GM19438 (cell line): ENCODE data around the gene ALDH3A1.

Experiments used
- ATAC-seq: cut with Tn5 transposase; IDR thresholded peaks from one replicate; pipeline ENCODE4 v1.9.1; 2021; ENCODE audit warnings: low read depth; ENCODE audit not compliant: unreplicated experiment

Gene ALDH3A1

DNA sequence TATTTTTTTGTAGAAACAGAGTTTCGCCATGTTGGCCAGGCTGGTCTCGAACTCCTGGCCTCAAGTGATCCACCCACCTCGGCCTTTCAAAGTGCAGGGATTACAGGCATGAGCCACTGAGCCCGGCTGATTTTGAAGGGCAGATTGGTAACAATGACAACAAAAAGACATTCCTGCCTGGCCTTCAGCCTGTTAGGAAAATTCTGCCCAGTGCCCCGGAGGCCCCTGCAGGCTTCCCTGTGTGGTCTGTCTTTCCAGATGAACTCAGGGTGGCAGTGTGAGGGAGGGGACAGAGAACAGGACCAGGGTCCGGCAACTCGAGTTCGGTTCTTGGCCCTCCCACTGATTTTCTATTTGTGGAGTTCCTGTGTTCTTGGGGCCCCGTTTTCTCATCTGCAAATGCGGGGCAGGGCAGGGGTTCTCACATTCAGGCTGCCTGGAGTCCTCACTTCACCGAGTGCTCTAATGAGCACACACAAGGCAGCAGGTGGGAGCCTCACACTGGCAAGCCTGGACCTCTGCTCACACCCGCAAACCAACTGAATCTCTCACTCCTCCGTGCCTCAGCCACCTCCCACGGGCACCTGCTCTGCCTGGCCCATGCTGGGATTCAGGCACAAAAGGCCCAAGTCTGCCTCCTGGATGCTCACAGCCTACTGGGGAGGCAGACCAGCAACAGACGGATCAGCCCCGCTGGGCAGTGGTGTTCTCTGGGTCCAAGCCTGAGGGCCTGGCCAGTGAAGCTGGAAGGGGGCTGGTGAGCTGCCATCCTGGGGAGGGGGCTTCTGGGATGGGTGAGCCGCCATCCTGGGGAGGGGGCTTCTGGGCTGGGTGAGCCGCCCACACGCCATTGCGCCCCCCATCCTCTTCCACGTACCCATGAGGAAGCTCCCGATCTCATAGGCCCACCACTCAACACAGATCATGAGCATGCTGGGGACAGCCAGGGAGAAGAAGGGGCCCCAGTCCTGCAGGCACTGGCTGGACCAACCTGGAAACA lies 42.0 kb downstream of the ALDH3A1 start:
- ATAC-seq = no peak

DNA sequence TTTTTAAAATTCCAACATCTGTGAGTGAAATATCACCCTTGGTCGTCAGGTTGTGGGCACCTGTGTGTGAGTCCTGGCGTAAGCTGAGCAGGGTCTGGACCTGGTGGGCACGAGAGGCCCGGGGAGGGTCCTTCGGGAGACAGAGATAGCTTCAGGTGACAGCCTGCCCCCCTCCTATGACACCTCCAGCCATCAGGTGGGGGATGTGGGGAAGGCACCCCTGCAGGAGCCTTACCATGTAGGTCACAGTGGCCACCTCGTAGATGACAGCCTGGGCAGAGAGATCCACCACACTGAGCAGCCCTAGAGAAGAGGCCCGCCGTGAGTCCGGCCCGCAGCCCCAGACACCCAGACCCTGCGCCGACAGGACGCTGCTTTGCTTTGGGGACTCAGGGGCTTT lies 42.9 kb downstream of the ALDH3A1 start:
- ATAC-seq = no peak

DNA sequence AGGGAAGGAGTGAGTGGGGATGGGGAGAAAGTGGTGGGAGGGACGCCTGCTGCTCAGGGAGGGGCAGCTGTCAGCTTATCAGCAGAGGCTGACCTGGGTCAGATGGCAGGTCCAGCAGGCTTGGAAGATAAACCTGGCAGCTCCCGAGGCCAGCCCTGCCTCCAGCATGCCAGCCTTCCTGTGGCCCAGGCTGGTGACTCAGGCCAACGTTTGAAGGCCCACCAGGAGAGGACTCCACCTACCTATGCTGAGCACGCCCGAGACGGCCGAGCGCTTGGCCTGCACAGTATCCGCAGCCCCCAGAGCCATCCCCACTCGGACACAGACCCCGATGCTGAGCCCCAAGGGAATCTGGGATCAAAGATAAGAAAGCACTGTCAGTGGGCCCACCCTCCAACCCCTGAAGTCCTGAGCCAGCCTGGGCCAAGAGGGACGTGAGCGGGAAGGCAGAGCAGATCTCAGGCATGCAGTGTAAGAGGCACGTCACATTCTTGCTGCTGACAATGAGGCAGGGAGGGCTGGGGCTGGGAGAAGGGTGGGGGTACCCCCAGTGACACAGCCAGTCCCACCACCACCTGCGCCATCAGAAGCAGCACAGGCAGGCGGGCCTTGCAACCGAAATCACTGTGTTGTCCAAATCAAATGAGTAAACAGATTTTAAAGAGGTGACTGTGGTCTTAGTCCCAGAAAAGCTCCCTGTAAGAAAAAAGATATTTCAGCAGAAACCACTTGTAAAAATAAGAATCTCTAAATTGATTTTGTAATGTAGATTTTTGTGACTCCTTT lies 44.1 kb downstream of the ALDH3A1 start:
- ATAC-seq = no peak

GRCh38 chr17:19703106-19703827 lies 44.8 kb downstream of the ALDH3A1 start:
- ATAC-seq = no peak

DNA sequence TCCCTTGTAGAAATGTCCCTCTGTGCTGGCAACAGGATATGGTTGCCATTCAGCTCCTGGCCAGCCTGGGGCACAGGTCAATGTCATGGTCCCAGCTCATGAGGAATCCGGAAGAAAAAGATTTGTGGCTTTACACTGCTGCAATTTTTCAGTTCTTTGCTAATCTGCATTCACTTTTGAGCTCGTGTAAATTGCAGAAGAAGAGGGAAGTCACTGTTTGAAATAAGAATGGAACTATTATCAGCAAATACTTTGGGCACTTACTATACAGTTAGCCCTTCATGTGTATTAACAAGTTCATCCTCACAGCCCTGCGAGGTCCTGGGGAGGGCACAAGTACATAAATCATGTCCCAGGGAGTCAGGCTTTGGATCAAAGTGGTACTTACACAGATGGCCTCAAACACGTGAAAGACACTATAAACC lies 45.9 kb downstream of the ALDH3A1 start:
- ATAC-seq = no peak
